GM12878 (cell line): ENCODE data around the gene FCHSD2. TPM values are rescaled to one million over a fixed set of nuclear protein-coding genes. Genes with fewer than 3 reads are reported as not detected.

Experiments
- ATAC-seq: fragments of 200-7000 bp; cut with Tn5 transposase; 3 replicates; pipeline ENCODE4 v1.9.1; 2020; ENCODE audit warnings: mild to moderate bottlenecking, moderate library complexity
- BruUV-seq: library from RNA; stranded (reverse); fragments of 400-500 nt; replicated peaks from 2 replicates; lab custom pipeline; 2021; lab: Mats Ljungman, UMichigan
- CTCF ChIA-PET: fragments of 300-600 bp; sonication (Branson Sonifier 250); formaldehyde crosslinking; extraction: SDS; loops from one replicate; lab custom pipeline; 2021; ENCODE audit warnings: inconsistent platforms; lab: Yijun Ruan, JAX
- POLR2A ChIA-PET: fragments of 350-600 bp; formaldehyde crosslinking; extraction: SDS; loops from one replicate; lab custom pipeline; 2021; ENCODE audit warnings: inconsistent platforms; lab: Charles Lee
- RAD21 ChIA-PET: fragments of 300-600 bp; sonication (Branson Sonifier 250); formaldehyde crosslinking; loops from one replicate; lab custom pipeline; 2023; ENCODE audit warnings: antibody characterized with exemption; ENCODE audit not compliant: unreplicated experiment; lab: Charles Lee
- SMC1A ChIA-PET: fragments of 300-600 bp; sonication (Branson Sonifier 250); formaldehyde crosslinking; loops from one replicate; lab custom pipeline; 2023; ENCODE audit not compliant: unreplicated experiment, uncharacterized antibody; lab: Charles Lee
- DNase-seq: peaks from one replicate; pipeline ENCODE4 v3.0.0-alpha.2; 2011; ENCODE audit warnings: low read depth, low spot score
- FAIRE-seq: peaks from 3 replicates; lab custom pipeline; 2011; peaks lifted over from hg19 to GRCh38; lab: Jason Lieb, UNC
- H2AFZ ChIP-seq: 2 replicates; pipeline ENCODE4 v1.6.0; 2011; ENCODE audit warnings: low read depth, low read length, control low read depth; ENCODE audit not compliant: control insufficient read depth
- H3K27ac ChIP-seq: 2 replicates; pipeline ENCODE4 v1.5.1; 2011; ENCODE audit warnings: control low read depth; ENCODE audit not compliant: control insufficient read depth, insufficient read depth
- H3K27me3 ChIP-seq, 2 experiments: replicated peaks in 1 of 2; 2 replicates each; pipeline versions ENCODE4 v1.6.0 to v1.6.1; 2011; ENCODE audit warnings: low read length in 1 of 2; ENCODE audit not compliant: control insufficient read depth in 2 of 2, insufficient read depth in 2 of 2
- H3K36me3 ChIP-seq, 2 experiments: 2 replicates each; pipeline ENCODE4 v1.5.1; 2011; ENCODE audit warnings: low read length in 1 of 2; ENCODE audit not compliant: control insufficient read depth in 2 of 2, insufficient read depth in 2 of 2
- H3K4me1 ChIP-seq: 2 replicates; pipeline ENCODE4 v1.6.1; 2011; ENCODE audit warnings: mild to moderate bottlenecking, low read length, moderate library complexity, mixed read lengths; ENCODE audit not compliant: control insufficient read depth, insufficient read depth
- H3K4me2 ChIP-seq: 2 replicates; pipeline ENCODE4 v1.6.0; 2011; ENCODE audit warnings: control low read depth; ENCODE audit not compliant: control insufficient read depth, insufficient read depth
- H3K4me3 ChIP-seq: fragments of 200-600 bp; sonication (generic); 2 replicates; pipeline ENCODE4 v1.5.1; 2016
- H3K79me2 ChIP-seq: 2 replicates; pipeline ENCODE4 v1.6.0; 2011; ENCODE audit warnings: low read length; ENCODE audit not compliant: control insufficient read depth, insufficient read depth
- H3K9ac ChIP-seq: 2 replicates; pipeline ENCODE4 v1.8.0; 2011; ENCODE audit warnings: low read length, control low read depth, mixed read lengths; ENCODE audit not compliant: control insufficient read depth, insufficient read depth
- H3K9me3 ChIP-seq: replicated peaks from 3 replicates; pipeline ENCODE4 v1.5.1; 2011; ENCODE audit warnings: mild to moderate bottlenecking, low read length; ENCODE audit not compliant: control insufficient read depth, insufficient read depth
- H4K20me1 ChIP-seq: 2 replicates; pipeline ENCODE4 v1.6.0; 2011; ENCODE audit not compliant: control insufficient read depth, insufficient read depth
- BCL11A ChIP-seq: IDR thresholded peaks from 2 replicates; pipeline ENCODE4 v1.6.1; 2011; ENCODE audit warnings: low read depth, low read length
- BCL3 ChIP-seq: IDR thresholded peaks from 2 replicates; pipeline ENCODE4 v1.6.1; 2011; ENCODE audit warnings: borderline replicate concordance, low read depth, mild to moderate bottlenecking, moderate library complexity, low read length; ENCODE audit not compliant: insufficient read depth, poor library complexity, severe bottlenecking
- BCLAF1 ChIP-seq: fragments of 450-650 bp; IDR thresholded peaks from 2 replicates; pipeline ENCODE4 v1.6.1; 2017; ENCODE audit warnings: antibody characterized with exemption, mild to moderate bottlenecking, moderate library complexity
- CHD1 ChIP-seq: IDR thresholded peaks from 2 replicates; pipeline ENCODE4 v1.6.1; 2012; ENCODE audit warnings: low read depth, low read length, improper control_type of control experiment
- JUND ChIP-seq: IDR thresholded peaks from 2 replicates; pipeline ENCODE4 v1.6.1; 2012; ENCODE audit warnings: low read depth, mild to moderate bottlenecking, low read length, improper control_type of control experiment, moderate library complexity
- MEF2A ChIP-seq: IDR thresholded peaks from 2 replicates; pipeline ENCODE4 v1.6.1; 2011; ENCODE audit warnings: low read depth, mild to moderate bottlenecking, low read length, moderate library complexity; ENCODE audit not compliant: insufficient read depth
- MLLT1 ChIP-seq: fragments of 450-650 bp; IDR thresholded peaks from 2 replicates; pipeline ENCODE4 v1.6.1; 2016; ENCODE audit warnings: mild to moderate bottlenecking
- MTA2 ChIP-seq: fragments of 450-650 bp; IDR thresholded peaks from 2 replicates; pipeline ENCODE4 v1.6.1; 2016; ENCODE audit warnings: low read depth, mild to moderate bottlenecking, moderate library complexity
- NKRF ChIP-seq: fragments of 450-650 bp; conservative IDR thresholded peaks from 2 replicates; pipeline ENCODE4 v1.6.1; 2017; ENCODE audit warnings: mild to moderate bottlenecking, moderate library complexity
- NR2C2 ChIP-seq: IDR thresholded peaks from 2 replicates; pipeline ENCODE4 v1.6.1; 2011; ENCODE audit warnings: borderline replicate concordance, low read depth; ENCODE audit not compliant: control insufficient read depth, insufficient read length
- POLR2AphosphoS5 ChIP-seq: IDR thresholded peaks from 2 replicates; pipeline ENCODE4 v1.6.1; 2011; ENCODE audit warnings: mild to moderate bottlenecking, low read length, inconsistent platforms
- SREBF2 ChIP-seq: IDR thresholded peaks from 2 replicates; pipeline ENCODE4 v1.6.1; 2012; ENCODE audit warnings: mild to moderate bottlenecking, low read length
- STAT3 ChIP-seq: IDR thresholded peaks from 2 replicates; pipeline ENCODE4 v1.6.1; 2011; ENCODE audit warnings: low read depth, low read length, improper control_type of control experiment
- YBX1 ChIP-seq: fragments of 450-650 bp; IDR thresholded peaks from 2 replicates; pipeline ENCODE4 v1.6.1; 2016; ENCODE audit warnings: antibody characterized with exemption
- ZZZ3 ChIP-seq: IDR thresholded peaks from 2 replicates; pipeline ENCODE4 v1.6.1; 2011; ENCODE audit warnings: low read depth; ENCODE audit not compliant: control insufficient read depth, insufficient read length
- WGBS: methylation state at CpG from one replicate; pipeline ENCODE4 v1.1.6; 2016; ENCODE audit warnings: low lambda C conversion rate; ENCODE audit not compliant: insufficient replicate concordance, insufficient coverage; ENCODE audit errors: missing lambda C conversion rate; 5-methylcytosine and 5-hydroxymethylcytosine counted together
- in situ Hi-C: fragments of 300-500 bp; cut with MboI; formaldehyde crosslinking; loops from 9 replicates; pipeline ENCODE4 v1.14.3; 2018; ENCODE audit warnings: mixed read lengths
- intact Hi-C: fragments of 100-400 bp; cut with micrococcal nuclease; formaldehyde crosslinking; loops from one replicate; pipeline ENCODE4 v1.14.2; 2022; ENCODE audit not compliant: unreplicated experiment
- polyA plus RNA-seq, 11 experiments: library from polyadenylated mRNA; depleted of rRNA in 4 of 11; unstranded in 6 of 11; stranded (reverse) in 5 of 11; fragments of >200 nt; fragmentation: Nextera tagmentation in 4 of 11; fragmentation: Illumina TruSeq in 1 of 11; extraction: Ambion mirVana in 4 of 11; extraction: Trizol in 1 of 11; gene quantifications; 1 replicate in 1 of 11; 2 replicates in 10 of 11; pipeline versions ENCODE4 v1.2.1 to v1.2.3, GENCODE V29; 2011 to 2016; ENCODE audit warnings: inconsistent platforms in 2 of 11, missing spikeins in 2 of 11, low read depth in 1 of 11
- total RNA-seq, 4 experiments: library from RNA; depleted of rRNA in 3 of 4; stranded (reverse); fragments of >200 nt in 3 of 4; fragmentation: Illumina TruSeq in 1 of 4; extraction: Trizol in 1 of 4; gene quantifications; 2 replicates each; pipeline versions ENCODE4 v1.2.1 to v1.2.3, GENCODE V29; 2013 to 2021

The FCHSD2 gene
- total and polyA plus RNA-seq, 10 of the 15 experiments (the other 5 are each of a cell fraction or from before 2014, with no cell fraction given): 13.2 to 89.8 (median 47.8) TPM

GRCh38 chr11:72900013-72900412, 242.1 kb downstream of the FCHSD2 start:
- no peak overlapping the region for H3K9ac ChIP-seq
- ChIA-PET RAD21 (interaction anchor here (1.3 kb wide), 1 partner anchor 238 kb away, joined by 3 read pairs; no protein-coding TSS in a partner anchor), POLR2A (interaction anchor here (0.7 kb wide), 1 partner anchor 9 kb away, joined by 3 read pairs; no protein-coding TSS in a partner anchor), CTCF (interaction anchor here (0.6 to 1.6 kb wide), 7 partner anchors 9 to 182 kb away, joined by 3 to 8 read pairs (median 3); no protein-coding TSS in a partner anchor), SMC1A (interaction anchor here (0.6 to 1.4 kb wide), 4 partner anchors 25 to 263 kb away, joined by 3 to 4 read pairs (median 3); no protein-coding TSS in a partner anchor)
- no peak overlapping the region for H3K4me2 ChIP-seq
- no TSS peak for BruUV-seq
- H3K9me3 ChIP-seq: no peaks in the 10 kb centered on the region
- no peak for FAIRE-seq
- H3K27ac ChIP-seq: no peak overlapping the region
- H3K79me2 ChIP-seq: no peaks in the 10 kb centered on the region
- no peak overlapping the region for H3K4me3 ChIP-seq
- no peak for ATAC-seq
- H3K4me1 ChIP-seq: no peaks in the 10 kb centered on the region
- H2AFZ ChIP-seq: no peak overlapping the region
- H3K36me3 ChIP-seq: peaks cover 0 to 18% of the 10 kb centered on the region in 2 experiments; a peak in 3 of 4 replicates
- no peak for DNase-seq
- TF ChIP-seq NKRF (no peak), POLR2AphosphoS5 (no peak), MEF2A (no peak), BCLAF1 (no peak), BCL11A (no peak), BCL3 (no peak), MTA2 (no peak), STAT3 (no peak), CHD1 (no peak), JUND (no peak), YBX1 (no peak), ZZZ3 (no peak), SREBF2 (no peak), NR2C2 (no peak), MLLT1 (no peak)
- TF ChIP-seq, all 136 proteins: peak for 0
- WGBS: 100% methylated on average over 2 of the region's 2 CpGs
- intact Hi-C loops (no loop called here), in situ Hi-C loops (no loop called here)
- Histone ChIP-seq H3K27me3 (no peaks in the 10 kb centered on the region), H4K20me1 (no peaks in the 10 kb centered on the region)
